Measurements from ENCODE around the gene ISCA1.

DNA sequence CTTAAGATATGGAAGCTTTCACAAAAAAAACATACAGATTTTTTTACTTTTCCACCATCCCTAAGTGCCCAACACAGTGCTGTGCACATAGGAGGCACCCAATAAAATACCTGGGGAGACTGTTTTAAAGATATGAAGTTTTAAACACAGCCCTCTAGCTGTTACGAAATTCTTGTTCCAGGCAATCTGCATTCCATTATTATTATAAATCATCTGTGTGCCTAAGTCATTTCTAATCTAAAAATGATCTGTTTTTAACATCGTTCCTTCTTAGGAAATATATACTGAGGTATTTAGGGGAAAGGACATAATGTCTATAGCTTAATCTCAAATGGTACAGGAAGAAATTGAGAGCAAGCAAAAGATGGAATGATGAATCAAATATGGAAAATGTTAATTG, 32.7 kb upstream of the ISCA1 start:
- no peak for TF ChIP-seq GATA3 (IDR thresholded peaks at IDR 0.05; ENCODE audit: low read depth, low read length)
- no peak for TF ChIP-seq GATA2 (IDR thresholded peaks at IDR 0.05; ENCODE audit: low read depth, low read length)
